ENCODE data around the gene FADS6.

The FADS6 gene
- total RNA-seq = 0 reads per million in 2 donors

DNA sequence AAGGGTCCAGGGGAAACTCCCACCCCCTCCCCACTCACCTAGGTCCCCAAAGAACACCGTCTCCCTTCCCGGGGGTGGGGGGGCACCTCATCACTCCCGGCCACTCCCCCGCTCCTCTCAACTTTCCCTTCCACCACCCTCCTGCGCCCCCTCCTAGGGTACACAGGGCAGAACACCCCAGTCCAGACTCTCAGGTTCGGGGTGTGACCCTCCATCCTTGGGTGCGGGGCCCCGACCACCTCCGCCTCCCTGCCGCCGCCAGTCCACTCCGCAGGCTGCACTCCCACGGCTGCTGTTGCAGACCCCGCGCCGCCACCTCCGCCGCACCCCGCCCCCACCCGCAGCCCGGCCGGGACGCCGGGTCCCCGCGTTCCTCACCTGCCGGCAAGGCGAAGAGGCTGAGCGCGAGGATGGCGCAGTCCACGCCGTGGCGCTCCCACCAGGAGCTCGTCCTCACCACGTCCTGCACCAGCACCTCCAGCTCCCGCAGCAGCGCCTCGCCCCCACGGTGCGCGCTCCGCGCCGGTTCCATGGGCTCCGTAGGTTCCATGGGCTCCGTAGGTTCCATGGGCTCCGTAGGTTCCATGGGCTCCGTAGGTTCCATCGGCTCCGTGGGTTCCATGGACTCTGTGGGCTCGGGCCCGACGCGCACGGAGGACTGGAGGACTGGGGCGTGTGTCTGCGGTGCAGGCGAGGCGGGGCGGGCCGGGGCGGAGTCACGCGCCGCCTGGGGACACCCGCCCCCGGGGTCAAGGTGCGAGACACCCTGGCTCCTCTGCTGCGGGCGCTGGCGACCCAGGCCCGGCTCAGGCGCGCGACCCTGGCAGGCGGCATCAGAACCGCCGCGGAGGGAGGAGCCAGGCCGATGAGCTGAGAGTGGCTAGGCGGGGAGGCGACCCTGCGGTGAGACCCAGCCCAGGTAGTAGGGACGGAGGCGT lies at the start of gene FADS6:
Gene FADS6 (minus strand): TSS at position 660 of the 938 bp plus-strand sequence. CDS start 38 bp downstream, at position 622.
- DNase-seq = no peak

GRCh38 chr17:74941128-74941725 lies 47.8 kb upstream of the FADS6 start:
- no peak for DNase-seq

DNA sequence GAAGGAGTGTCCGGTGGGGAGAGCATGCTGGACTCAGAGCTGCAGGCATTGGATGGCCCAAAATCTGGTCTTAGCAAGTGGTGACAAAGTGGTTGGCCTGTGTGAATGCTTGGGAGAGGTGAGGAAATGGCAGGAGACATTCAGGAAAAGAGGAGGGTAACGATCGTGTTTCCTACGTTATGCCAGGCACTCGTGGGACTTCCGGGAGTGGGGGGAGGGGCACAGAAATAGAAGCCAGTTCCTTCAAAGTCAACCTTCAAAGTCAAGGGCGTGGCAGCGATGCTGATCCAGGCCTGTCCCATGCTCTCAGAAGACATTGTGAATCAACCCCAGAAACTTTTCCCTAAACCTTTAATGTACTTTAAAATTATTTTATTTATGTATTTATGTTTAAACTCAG lies 46.1 kb upstream of the FADS6 start:
- DNase-seq = no peak

DNA sequence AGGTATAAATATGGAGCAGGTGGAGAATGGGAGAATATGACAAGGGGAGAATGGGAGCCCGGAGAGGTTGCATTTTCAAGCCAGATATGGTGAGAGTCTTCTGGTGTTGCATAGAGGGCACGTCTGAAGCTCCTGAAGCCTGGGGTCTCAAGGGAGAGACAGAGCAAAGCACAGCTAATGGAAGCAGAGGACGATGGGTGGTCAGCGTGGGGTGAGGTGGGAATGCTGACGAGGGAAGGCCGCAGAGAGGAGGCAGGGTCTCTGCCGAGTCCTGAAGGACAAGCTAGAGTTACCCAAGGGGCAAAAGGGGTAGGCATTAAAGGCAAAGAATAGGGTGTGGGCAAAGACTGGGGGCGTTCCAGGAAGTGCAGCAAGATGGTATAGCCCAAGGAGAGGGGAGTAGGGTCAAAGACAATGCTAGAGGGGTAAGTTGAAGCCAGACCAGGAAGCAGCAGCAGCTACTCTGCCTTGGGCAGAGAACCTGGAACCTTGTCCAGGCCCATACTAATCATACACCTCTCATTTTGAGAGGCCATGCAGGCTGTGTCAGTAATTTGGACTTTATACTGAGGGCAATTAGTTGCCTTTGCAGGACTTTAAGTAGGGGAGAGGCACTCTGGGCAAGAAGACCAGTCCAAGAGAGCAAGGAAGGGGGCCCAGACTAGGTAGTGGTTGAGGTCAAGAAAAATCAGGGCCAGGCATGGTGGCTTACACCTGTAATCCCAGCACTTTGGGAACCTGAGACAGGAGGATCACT lies 44.9 kb upstream of the FADS6 start:
- no peak for DNase-seq

DNA sequence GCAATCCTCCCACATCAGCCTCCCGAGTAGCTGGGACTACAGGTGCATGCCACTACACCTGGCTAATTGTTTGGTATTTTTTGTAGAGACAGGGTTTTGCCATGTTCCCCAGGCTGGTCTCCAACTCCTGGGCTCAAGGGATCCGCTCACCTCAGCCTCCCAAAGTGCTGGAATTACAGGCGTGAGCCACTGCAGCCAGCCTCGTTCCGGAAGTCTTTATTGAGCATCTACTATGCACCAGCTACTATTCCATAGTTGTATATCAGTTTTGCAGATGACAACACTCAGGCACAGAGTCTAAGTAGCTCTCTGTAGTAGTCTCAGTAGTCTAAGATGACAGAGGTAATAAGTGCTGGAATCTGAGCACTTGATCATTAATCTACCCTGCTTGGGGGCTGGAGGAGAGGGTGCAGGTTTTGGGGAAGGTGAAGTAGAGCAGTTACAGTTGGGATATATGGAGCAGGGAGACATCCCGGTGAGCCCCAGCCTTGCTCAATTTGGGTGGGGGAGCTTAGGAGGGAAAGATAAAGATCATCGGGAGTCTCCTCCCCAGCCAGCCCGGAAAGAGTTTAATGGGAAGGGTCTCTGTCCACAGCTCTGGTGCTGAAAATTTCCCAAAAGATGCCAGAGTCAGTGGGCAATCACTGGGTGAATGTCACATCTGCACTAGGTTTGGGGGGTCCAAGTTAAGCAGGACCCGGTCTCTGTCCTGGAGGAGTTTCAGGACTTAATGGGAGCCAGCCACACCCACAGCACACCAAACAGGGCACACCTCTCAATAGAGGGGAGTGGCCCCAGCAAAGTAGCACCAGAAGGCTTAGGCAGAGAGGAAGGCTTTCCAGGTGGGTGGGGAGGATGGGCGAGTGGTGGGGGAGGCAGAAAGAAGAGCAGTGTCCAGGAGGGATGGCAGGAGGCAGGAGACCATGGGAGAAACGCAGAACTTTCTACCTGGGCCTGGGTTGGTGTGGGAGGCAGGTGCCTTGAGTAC lies 43.9 kb upstream of the FADS6 start:
- no peak for DNase-seq

DNA sequence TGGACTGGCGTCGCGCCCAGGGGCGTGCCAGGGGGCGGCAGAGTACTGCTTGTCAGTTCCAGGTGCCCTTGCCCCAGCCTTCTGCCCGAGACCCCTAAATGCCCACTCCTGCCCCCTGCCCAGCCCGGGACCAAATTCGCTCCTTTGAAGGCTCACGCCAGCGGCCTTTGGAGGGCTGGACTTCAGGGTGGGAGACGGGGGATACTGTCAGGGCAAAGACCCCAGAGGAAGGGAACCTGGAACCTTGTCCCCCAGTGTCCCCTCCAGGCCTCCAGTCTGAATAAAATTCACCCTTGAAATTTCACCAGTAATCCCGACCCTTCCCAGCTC lies 43.0 kb upstream of the FADS6 start:
- DNase-seq = no peak

GRCh38 chr17:74935585-74936469 lies 42.4 kb upstream of the FADS6 start, which contains the start of gene OTOP3:
OTOP3 (plus strand) TSS chr17:74935898; CDS start chr17:74935922, 24 bp downstream.
- DNase-seq = no peak

- no peak for DNase-seq
Observed at GRCh38 chr17:74935048-74935447, 41.6 kb upstream of the FADS6 start.

GRCh38 chr17:74930535-74931036 lies 37.2 kb upstream of the FADS6 start:
- no peak for DNase-seq

- no peak for DNase-seq
Observed at GRCh38 chr17:74928786-74929185, 35.4 kb upstream of the FADS6 start.

DNA sequence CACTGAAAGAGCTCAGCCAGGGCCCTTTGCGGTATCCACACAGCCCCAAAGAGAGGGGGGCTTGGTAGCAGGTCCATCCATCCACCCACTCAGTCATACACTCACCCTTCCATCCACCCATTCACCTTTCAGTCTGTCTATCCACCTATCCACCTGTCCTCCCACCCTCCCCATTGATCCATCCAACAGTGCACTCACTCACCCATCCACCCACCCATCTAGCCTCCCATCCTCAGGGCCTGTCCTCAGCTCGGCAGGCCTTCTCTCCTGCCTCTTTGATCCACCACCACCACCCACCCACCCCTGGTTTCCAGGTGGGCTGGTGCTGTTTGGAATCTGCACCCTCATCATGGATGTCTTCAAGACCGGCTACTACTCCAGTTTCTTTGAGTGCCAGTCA lies 31.8 kb upstream of the FADS6 start:
- no peak for DNase-seq

DNA sequence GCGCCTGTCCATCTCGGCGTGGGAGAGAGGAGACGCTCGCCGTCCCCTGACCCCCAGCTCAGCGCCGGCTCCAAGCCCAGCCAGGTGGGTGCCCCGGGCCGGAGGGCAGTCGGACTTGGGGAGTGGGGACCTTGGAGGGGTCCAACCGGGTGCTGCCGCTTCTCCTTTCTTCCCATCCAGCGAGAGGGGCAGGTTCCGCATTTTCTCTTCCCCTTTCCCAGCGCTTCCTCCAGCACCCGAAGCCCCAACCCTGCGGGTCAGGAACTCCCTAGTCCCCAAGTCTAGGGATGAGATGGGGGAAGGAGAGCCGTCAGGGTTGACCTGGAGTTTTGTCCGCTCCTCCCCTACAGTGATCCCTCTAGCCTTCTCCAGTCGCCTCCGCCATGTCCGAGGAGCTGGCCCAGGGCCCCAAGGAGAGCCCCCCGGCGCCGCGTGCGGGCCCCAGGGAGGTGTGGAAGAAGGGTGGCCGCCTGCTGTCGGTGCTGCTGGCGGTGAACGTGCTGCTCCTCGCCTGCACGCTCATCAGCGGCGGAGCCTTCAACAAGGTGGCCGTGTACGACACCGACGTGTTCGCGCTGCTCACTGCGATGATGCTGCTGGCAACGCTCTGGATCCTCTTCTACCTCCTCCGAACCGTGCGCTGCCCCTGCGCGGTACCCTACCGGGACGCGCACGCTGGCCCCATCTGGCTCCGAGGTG lies 31.0 kb upstream of the FADS6 start, which contains the start of gene OTOP2:
Gene OTOP2 (plus strand): TSS at position 24 of the 699 bp plus-strand sequence. CDS start 360 bp downstream, at position 384.
- peak in 1 of 5 experiments; percentile 29 for DNase-seq

GRCh38 chr17:74923538-74924249 lies 30.3 kb upstream of the FADS6 start:
- peak; percentile 36 to 59 (median 57) for DNase-seq

- peak in 1 of 5 experiments; percentile 4 for DNase-seq
Observed at GRCh38 chr17:74922694-74923537, 29.5 kb upstream of the FADS6 start, which contains the start of gene USH1G. USH1G (minus strand) TSS chr17:74923255; CDS start chr17:74923073, 182 bp downstream.

DNA sequence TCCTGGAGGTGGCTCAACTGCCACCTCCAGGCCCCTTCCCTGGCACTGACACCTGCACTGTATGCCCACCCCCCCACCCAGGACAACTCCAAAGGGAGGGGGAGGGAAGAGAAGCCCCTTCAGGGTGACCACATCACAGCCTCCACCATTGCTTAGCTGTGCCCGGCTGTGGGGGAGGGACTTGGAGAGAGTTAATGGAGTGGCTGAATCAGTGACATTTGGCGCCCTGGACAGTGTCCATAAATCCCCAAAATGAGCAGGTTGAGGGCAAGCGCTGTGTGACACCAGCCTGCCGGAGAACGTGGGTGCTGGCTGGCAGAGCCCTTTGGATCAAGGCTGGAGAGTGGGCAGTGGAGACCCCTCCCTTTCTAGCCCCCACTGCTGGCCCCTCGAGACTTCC lies 28.7 kb upstream of the FADS6 start:
- no peak for DNase-seq

DNA sequence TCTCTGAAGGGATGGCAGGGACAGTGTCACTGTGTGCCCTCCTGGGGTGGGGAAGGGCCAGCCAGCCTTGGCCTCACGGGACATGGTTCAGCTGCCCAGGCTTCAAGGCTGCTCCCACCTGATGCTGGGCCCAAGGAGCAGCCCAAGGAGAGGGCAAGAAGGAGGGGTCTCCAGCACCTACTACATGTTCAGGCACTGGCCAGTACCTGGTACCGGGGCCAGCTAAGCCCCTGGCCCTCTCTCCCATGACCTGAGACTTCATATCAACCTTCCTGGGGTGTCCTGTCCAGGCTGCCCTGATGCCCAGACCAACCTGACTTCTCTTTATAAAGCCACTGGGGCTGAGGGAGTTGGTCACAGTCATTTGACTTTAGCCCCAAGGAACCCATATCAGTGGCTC lies 28.3 kb upstream of the FADS6 start:
- DNase-seq = no peak

DNA sequence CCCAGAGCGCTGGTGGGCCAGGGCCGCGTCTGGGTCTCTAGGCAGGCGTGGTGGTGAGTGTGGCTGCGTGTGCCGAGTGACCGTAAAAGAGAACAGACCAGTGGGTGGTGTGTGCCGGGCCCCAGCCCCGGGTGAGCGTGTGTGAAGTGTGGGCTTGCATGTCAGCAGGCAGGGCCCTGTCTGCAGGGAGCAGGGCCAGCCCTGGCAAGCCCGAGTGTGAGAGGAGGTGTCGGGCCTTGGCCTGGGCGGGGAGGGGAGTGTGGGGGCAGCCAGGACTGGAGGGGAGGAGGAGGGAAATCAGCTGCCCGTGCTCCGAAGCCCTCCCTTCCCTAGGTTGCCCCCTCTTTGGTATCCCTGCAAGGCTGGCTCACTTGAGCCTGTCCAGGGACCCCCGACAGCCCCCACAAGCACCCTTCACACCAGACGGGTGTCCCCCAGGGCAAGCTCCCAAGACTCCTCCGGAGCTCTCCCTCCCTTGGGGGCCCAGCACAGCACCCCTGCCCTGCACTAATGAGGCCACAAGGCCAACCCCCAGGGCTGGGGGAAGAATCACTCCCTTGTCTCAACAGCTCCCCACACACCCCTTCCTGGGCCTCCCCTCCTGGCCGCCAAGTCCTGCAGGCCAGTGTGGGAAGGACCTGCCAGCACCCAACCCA lies 27.7 kb upstream of the FADS6 start:
- no peak for DNase-seq

GRCh38 chr17:74920642-74921025 lies 27.2 kb upstream of the FADS6 start:
- no peak for DNase-seq
